GM06990 (cell line): ENCODE measurements around the gene DAO.
"Not testable (repeated sequence)": the region's sequence is repeated elsewhere in the genome, so short reads cannot be mapped to it uniquely, and the experiment has no call there.

Experiments
- DNase-seq: peaks from one replicate; pipeline ENCODE4 v3.0.0-alpha.2; 2011; ENCODE audit not compliant: insufficient read length; ENCODE audit errors: extremely low read depth
- H3K27me3 ChIP-seq: replicated peaks from 2 replicates; pipeline ENCODE4 v1.6.0; 2011; ENCODE audit warnings: low read length; ENCODE audit not compliant: control insufficient read depth, insufficient read depth
- H3K36me3 ChIP-seq: 2 replicates; pipeline ENCODE4 v1.5.1; 2011; ENCODE audit warnings: low read length; ENCODE audit not compliant: control insufficient read depth, insufficient read depth
- H3K4me3 ChIP-seq: replicated peaks from 2 replicates; pipeline ENCODE4 v1.5.1; 2011; ENCODE audit warnings: low read depth, mild to moderate bottlenecking, control low read depth, low read length
- TF ChIP-seq, protein P1 (sequence below): IDR thresholded peaks from 2 replicates; pipeline ENCODE4 v1.5.1; 2011; ENCODE audit warnings: low read length, control low read depth, mild to moderate bottlenecking, inconsistent platforms; ENCODE audit not compliant: insufficient read depth, poor library complexity, severe bottlenecking

DAO gene

DNA sequence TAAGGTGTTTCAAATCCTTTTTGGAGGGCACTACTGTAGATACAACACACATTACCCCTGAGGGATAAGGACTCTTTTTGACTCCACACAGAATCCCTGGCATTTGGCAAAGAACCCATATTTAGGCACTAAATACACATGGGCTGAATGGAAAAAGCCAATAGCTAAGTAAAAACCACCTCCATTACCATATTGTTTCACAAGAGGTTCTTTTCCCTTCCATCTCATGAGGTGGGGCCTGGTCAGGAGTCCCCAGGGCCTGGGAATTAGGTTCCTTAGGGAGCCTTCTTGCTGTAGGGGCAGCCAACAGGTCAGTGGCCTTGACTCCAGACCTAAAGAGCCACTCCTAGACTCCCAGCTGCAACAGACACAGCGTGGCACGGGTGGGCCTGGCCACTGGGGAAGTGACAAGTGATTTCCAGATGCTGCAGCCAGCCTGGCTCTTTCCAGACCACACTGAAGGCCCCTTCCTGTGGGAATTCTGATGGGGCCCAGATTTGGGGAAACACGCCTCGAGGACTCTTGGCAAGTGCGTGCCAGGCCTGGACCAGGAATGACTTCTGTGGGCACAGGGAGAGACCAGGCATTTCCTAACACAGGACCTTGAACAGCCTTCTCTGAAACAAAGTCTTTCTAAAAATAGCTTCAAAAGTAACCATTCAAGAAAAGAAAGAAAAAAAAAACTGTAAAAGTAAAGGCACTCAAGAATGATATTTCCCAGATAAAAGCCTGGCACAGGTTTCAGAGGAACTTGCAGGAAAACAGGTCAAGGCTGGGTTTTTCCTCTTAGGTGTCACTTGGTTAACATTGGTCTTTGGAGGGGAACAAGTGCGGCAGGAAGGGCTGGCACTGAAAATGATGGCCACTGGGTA is 40.6 kb upstream of the DAO start:
- no peak overlapping the region for H3K4me3 ChIP-seq
- no peaks in the 10 kb centered on the region for H3K27me3 ChIP-seq
- TF ChIP-seq, protein P1, sequence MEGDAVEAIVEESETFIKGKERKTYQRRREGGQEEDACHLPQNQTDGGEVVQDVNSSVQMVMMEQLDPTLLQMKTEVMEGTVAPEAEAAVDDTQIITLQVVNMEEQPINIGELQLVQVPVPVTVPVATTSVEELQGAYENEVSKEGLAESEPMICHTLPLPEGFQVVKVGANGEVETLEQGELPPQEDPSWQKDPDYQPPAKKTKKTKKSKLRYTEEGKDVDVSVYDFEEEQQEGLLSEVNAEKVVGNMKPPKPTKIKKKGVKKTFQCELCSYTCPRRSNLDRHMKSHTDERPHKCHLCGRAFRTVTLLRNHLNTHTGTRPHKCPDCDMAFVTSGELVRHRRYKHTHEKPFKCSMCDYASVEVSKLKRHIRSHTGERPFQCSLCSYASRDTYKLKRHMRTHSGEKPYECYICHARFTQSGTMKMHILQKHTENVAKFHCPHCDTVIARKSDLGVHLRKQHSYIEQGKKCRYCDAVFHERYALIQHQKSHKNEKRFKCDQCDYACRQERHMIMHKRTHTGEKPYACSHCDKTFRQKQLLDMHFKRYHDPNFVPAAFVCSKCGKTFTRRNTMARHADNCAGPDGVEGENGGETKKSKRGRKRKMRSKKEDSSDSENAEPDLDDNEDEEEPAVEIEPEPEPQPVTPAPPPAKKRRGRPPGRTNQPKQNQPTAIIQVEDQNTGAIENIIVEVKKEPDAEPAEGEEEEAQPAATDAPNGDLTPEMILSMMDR, result no peak
- no peak for DNase-seq
- peaks cover 8% of the 10 kb centered on the region for H3K36me3 ChIP-seq

DNA sequence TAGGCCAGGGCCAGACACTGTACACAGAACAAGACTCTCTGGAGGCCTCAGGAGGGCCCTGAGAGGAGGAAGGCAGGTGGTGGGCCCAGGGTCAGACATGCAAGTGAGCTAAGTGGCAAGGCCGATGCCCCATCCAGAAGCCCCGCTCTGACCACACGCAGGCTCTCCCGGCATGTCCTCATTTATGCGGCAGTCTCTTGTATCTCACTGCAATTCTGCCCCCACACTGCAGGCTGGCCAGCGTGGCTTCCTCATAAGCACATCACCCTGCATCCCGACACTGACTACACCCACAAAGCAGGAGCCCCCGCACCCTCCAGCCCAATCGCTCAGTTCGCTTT is 40.0 kb upstream of the DAO start:
- TF ChIP-seq, protein P1, result no peak
- Histone ChIP-seq H3K36me3 (peaks cover 6% of the 10 kb centered on the region), H3K27me3 (no peaks in the 10 kb centered on the region), H3K4me3 (no peak overlapping the region)
- DNase-seq, result no peak

DNA sequence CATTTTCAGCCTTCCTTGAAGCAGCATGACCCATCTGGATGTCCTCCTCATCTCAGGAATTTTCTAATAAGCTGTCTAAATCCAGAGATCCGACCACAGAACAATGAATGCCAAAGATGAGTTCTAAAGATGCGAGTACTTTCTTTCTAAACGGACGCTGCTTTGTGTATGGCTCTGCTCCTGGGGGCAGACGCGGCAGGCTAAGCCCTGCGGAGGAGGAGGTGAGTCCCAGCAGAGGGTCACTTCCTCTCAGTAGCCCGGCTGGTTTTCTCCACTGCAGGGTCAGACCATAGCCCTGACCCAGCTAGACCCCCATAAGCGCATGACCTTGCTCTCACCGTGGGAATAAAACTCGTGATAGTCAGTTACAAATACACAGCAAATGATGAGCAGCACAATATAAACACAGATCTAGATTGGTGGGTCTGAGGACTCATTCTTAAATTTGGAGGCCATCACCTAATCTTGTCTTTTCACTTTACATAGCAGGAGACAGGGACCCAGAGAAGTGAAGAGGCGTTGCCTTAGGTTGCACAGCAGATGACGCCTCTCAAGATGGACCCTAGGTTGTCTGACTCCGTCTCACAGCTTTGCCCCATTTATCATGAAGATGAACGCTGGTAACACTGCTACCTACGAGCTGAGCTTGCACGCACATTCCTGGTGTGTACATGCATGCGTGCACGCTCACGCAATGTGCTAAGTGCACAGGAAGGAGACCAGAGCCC is 39.1 kb upstream of the DAO start:
- H3K27me3 ChIP-seq, result no peaks in the 10 kb centered on the region
- TF ChIP-seq, protein P1, result no peak
- DNase-seq, result no peak
- H3K36me3 ChIP-seq, result peaks cover 9% of the 10 kb centered on the region
- no peak overlapping the region for H3K4me3 ChIP-seq

DNA sequence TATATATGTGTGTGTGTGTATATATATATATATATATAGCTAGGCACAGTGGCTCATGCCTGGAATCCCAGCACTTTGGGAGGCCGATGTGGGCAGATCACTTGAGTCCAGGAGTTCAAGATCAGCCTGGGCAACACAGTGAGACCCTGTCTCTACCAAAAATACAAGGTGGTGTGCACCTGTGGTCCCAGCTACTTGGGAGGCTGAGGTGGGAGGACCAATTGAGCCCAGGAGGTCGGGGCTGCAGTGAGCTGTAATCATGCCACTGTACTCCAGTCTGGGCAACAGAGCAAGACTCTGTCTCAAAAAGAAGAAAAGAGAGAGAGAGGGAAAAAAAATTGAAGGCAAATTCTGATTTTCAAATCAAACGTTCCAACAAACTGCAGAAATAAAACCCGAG is 38.1 kb upstream of the DAO start:
- H3K27me3 ChIP-seq, DNase-seq, H3K4me3 ChIP-seq: not testable (repeated sequence)
- H3K36me3 ChIP-seq, result peaks cover 11% of the 10 kb centered on the region

DNA sequence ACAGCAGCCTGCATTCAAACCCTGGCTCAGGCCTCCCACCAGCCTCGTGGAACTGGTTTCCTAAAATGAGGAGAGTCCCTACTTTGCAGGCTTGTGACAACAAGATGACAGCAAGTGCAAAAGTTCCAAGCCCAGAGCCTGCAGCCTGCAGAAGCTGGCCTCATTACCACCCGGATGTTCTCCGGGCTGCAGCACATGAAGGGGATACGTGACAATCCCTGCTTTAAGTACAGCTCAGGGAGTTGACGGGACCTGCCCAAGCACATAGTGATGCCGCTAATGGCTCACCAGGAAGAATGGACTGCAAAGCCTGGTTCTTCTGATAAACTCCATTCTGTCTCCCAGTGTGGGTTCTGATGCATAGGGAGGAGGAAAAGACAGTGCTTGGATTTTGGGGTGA is 37.5 kb upstream of the DAO start:
- Histone ChIP-seq H3K4me3 (no peak overlapping the region), H3K36me3 (peaks cover 15% of the 10 kb centered on the region), H3K27me3 (no peaks in the 10 kb centered on the region)
- TF ChIP-seq, protein P1, result no peak
- DNase-seq, result no peak

DNA sequence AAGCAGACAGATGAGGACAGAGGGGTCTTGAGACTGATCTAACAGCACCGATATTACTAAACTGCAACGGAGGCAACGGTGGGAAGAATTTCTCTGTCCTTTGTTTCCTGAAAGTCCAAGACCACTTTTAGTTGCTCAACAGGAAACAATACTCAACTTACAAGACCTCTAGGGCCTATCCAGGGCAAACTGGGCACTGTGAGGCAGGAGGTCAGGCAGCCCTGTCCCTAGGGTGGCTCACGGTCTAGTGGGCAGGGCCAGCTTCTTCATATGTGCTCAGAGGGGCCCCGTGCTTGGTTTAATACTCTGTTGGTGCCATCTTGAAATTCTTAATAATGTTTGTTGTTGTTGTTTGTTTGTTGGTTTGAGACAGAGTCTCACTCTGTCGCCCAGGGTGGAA is 36.7 kb upstream of the DAO start:
- H3K27me3 ChIP-seq, result no peaks in the 10 kb centered on the region
- no peak for DNase-seq
- H3K4me3 ChIP-seq, result no peak overlapping the region
- peaks cover 16% of the 10 kb centered on the region for H3K36me3 ChIP-seq
- TF ChIP-seq, protein P1, result no peak
